ENCODE measurements around the gene NT5C.

DNA sequence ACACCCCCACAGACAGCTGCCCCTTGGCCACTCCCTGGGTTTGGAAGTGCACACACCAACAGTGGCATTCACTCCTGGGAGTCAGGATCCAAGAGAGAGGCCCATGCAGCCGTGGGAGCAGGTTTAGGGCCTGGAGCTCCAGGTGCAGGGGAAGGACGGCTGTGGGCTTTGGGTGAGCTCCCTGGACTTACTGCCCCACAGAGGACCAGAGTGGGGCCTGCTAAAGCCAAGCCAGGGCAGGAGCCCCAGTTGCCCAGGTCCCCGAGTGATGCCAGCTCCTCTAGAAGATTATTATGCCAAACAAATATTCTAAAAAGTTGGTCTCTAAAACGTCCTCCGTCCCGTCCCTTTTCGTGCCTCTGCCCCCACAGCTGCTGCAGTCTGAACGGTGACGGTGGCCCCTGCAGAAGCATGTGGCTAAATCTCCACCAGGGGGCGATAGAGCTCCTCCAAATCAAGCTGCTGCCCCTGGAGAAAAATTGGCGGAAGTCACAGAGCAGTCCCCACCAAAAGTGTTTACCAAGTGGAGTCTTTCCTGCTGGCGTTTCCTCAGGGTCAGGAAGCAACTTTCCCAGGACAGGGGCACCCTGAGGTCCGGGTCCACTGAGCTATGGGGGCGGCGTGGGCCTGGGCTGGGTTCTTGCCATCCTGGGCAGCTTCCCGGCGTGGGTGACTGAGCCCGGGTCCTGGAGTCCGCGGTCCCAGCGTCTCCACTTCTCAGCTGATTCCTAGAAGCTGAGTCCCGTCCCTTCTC is 17.6 kb downstream of the NT5C start:
- peak; percentile 77 to 95 (median 94) for TF ChIP-seq CTCF (IDR thresholded peaks at IDR 0.05)
- TF ChIP-seq POLR2A (IDR thresholded peaks at IDR 0.05), result no peak
